B cell (primary cell): Measurements from ENCODE around the gene IFNA13. TPM values are rescaled to one million over a fixed set of nuclear protein-coding genes. Genes with fewer than 3 reads are reported as not detected.

Source experiments
- ATAC-seq: fragments of 200-7000 bp; cut with Tn5 transposase; one replicate; pipeline ENCODE4 v1.10.0; 2021; ENCODE audit warnings: low read depth, mild to moderate bottlenecking, moderate number of reproducible peaks, moderate library complexity
- CTCF ChIA-PET: fragments of 350-600 bp; sonication (Branson Sonifier 250); formaldehyde crosslinking; loops from one replicate; lab custom pipeline; 2021; ENCODE audit warnings: antibody characterized with exemption, inconsistent platforms; lab: Charles Lee
- POLR2A ChIA-PET: fragments of 350-600 bp; sonication (Branson Sonifier 250); formaldehyde crosslinking; loops from one replicate; lab custom pipeline; 2021; ENCODE audit warnings: antibody characterized with exemption; lab: Charles Lee
- DNase-seq: peaks from one replicate; pipeline ENCODE4 v3.0.0; 2013
- H2AFZ ChIP-seq: 2 replicates; pipeline ENCODE4 v1.6.1; 2012; ENCODE audit warnings: mild to moderate bottlenecking, low read depth, low read length; ENCODE audit not compliant: insufficient read depth, poor library complexity, severe bottlenecking
- H3K27ac ChIP-seq, 2 donors: 1 replicate in 1 of 2; 2 replicates in 1 of 2; pipeline ENCODE4 v1.5.1; 2012 to 2013; ENCODE audit warnings: low read length in 2 of 2, mild to moderate bottlenecking in 2 of 2, moderate library complexity in 1 of 2
- H3K27me3 ChIP-seq, 4 experiments: fragments of 200-600 bp in 1 of 4; sonication (generic) in 1 of 4; replicated peaks in 1 of 4; 1 replicate in 2 of 4; 2 replicates in 2 of 4; pipeline versions ENCODE4 v1.6.1 to v1.7.0; 2013 to 2016; ENCODE audit warnings: low read length in 3 of 4, mild to moderate bottlenecking in 2 of 4, mixed read lengths in 1 of 4, moderate library complexity in 1 of 4; ENCODE audit not compliant: insufficient read depth in 4 of 4, control insufficient read depth in 3 of 4; ENCODE audit errors: control extremely low read depth in 1 of 4
- H3K36me3 ChIP-seq, 2 experiments: replicated peaks in 1 of 2; 1 replicate in 1 of 2; 2 replicates in 1 of 2; pipeline versions ENCODE4 v1.6.1 to v1.7.1; 2013; ENCODE audit warnings: low read length in 1 of 2; ENCODE audit not compliant: insufficient read depth in 2 of 2, control insufficient read depth in 1 of 2; ENCODE audit errors: control extremely low read depth in 1 of 2, extremely low read depth in 1 of 2
- H3K4me1 ChIP-seq, 2 donors: fragments of 200-600 bp in 1 of 2; sonication (generic) in 1 of 2; 1 replicate in 1 of 2; 2 replicates in 1 of 2; pipeline versions ENCODE4 v1.5.1 to v1.6.1; 2013 to 2017; ENCODE audit warnings: low read length in 2 of 2; ENCODE audit not compliant: control insufficient read depth in 2 of 2, insufficient read depth in 2 of 2
- H3K4me2 ChIP-seq: replicated peaks from 2 replicates; pipeline ENCODE3; 2012; ENCODE audit warnings: mild to moderate bottlenecking, low read depth, low read length; ENCODE audit not compliant: poor library complexity, severe bottlenecking
- H3K4me3 ChIP-seq, 5 experiments: fragments of 200-600 bp in 1 of 5; sonication (generic) in 1 of 5; 1 replicate in 3 of 5; 2 replicates in 2 of 5; pipeline versions ENCODE4 v1.5.1 to v1.7.0; 2011 to 2016; ENCODE audit warnings: low read length in 4 of 5, mild to moderate bottlenecking in 4 of 5, low read depth in 2 of 5, control low read depth in 1 of 5, moderate library complexity in 1 of 5; ENCODE audit not compliant: insufficient read depth in 1 of 5; ENCODE audit errors: control extremely low read depth in 1 of 5, extremely low read depth in 1 of 5
- H3K79me2 ChIP-seq: fragments of 200-600 bp; sonication (generic); one replicate; pipeline ENCODE4 v1.6.0; 2016; ENCODE audit warnings: low read length; ENCODE audit not compliant: control insufficient read depth, insufficient read depth
- H3K9ac ChIP-seq: fragments of 200-600 bp; sonication (generic); 2 replicates; pipeline ENCODE4 v1.6.1; 2017; ENCODE audit warnings: mild to moderate bottlenecking, low read length, moderate library complexity
- H3K9me3 ChIP-seq, 3 donors: one replicate each; pipeline versions ENCODE4 v1.6.1 to v1.7.1; 2013; ENCODE audit warnings: low read length in 2 of 3; ENCODE audit not compliant: control insufficient read depth in 2 of 3, insufficient read depth in 1 of 3; ENCODE audit errors: control extremely low read depth in 1 of 3
- H4K20me1 ChIP-seq: 2 replicates; pipeline ENCODE4 v1.6.0; 2012; ENCODE audit warnings: mild to moderate bottlenecking, low read length; ENCODE audit not compliant: insufficient read depth, control insufficient read depth, poor library complexity, severe bottlenecking
- H3K27ac Mint-ChIP-seq: one replicate; pipeline ENCODE4 v1.8.0; 2021; ENCODE audit warnings: mixed read lengths
- H3K27me3 Mint-ChIP-seq: one replicate; pipeline ENCODE4 v1.8.0; 2021; ENCODE audit warnings: mixed read lengths
- H3K4me1 Mint-ChIP-seq: one replicate; pipeline ENCODE4 v1.8.0; 2021; ENCODE audit warnings: mixed read lengths
- H3K4me3 Mint-ChIP-seq: one replicate; pipeline ENCODE4 v1.8.0; 2021; ENCODE audit warnings: mixed read lengths
- H3K9me3 Mint-ChIP-seq: one replicate; pipeline ENCODE4 v1.8.0; 2022; ENCODE audit warnings: mixed read lengths; ENCODE audit not compliant: insufficient read depth
- EZH2 ChIP-seq: IDR thresholded peaks from 2 replicates; pipeline ENCODE4 v1.6.1; 2012; ENCODE audit warnings: borderline replicate concordance, low read depth, mild to moderate bottlenecking, moderate library complexity, low read length; ENCODE audit not compliant: insufficient read depth, poor library complexity, severe bottlenecking
- WGBS: methylation state at CpG from one replicate; pipeline ENCODE4 v1.1.5; 2013; ENCODE audit warnings: missing lambda C conversion rate; ENCODE audit not compliant: insufficient coverage; 5-methylcytosine and 5-hydroxymethylcytosine counted together
- intact Hi-C: fragments of 100-400 bp; cut with micrococcal nuclease; formaldehyde crosslinking; loops from one replicate; pipeline ENCODE4 v1.10.0; 2022
- polyA plus RNA-seq: library from polyadenylated mRNA; depleted of rRNA; stranded (reverse); fragments of >200 nt; gene quantifications from 2 replicates; pipeline ENCODE4 v1.2.3, GENCODE V29; 2012
- total RNA-seq, 2 donors: library from RNA; stranded (reverse); fragments of 120-200 nt in 1 of 2; gene quantifications; 1 replicate in 1 of 2; 2 replicates in 1 of 2; pipeline versions ENCODE4 v1.2.3 to v1.2.4, GENCODE V29; 2013 to 2022
- TF ChIP-seq, protein P1 (sequence below): fragments of 200-600 bp; IDR thresholded peaks from one replicate; pipeline ENCODE4 v1.8.0; 2022; ENCODE audit warnings: antibody characterized with exemption, mild to moderate bottlenecking

Gene IFNA13
- total and polyA plus RNA-seq, 2 donors (not counting 1 experiment from before 2014, with no cell fraction given) = not detected

DNA sequence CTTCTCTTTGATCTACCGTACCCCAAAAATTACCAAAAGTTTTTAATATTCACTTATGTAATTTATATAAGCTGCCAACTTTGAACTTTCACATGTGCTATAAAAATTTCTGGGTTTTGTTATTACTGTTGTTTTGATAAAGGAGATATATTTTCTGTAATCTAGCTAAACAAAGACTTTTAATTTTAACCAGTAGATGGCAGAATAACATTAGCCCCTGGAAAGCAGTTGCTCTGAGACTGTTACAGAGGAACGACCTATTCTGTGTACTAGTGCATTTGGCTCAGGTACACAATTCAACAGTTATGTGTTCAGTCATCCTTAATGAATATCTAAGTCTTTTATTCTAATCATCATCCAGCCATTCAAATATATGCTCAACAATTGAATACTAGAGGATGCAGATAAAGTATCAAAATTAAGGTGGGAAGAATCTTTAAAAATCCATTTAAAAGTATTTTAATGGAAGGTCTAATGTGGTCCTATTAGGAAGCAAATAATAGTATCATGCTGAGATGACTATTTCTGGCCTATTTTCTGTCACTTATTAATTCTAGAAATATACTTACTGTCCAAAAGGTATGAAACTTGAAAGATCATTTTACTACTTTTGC is 41.2 kb downstream of the IFNA13 start:
- CTCF ChIA-PET = interaction anchor here (0.6 to 6.7 kb wide), 37 partner anchors 8 to 464 kb away, joined by 3 to 159 read pairs (median 5); partner anchors contain the start of genes IFNA2 and KLHL9
- Mint-ChIP-seq H3K9me3 (no peaks in the 10 kb centered on the region), H3K4me3 (no peak overlapping the region), H3K27ac (no peak overlapping the region), H3K4me1 (peaks cover 26% of the 10 kb centered on the region), H3K27me3 (no peaks in the 10 kb centered on the region)
- DNase-seq (peak; percentile 70), ATAC-seq (peak; percentile 80)
- no peak overlapping the region for H2AFZ ChIP-seq
- H3K36me3 ChIP-seq = peaks cover 0 to 14% of the 10 kb centered on the region in 2 experiments
- no peak for TF ChIP-seq EZH2
- TF ChIP-seq, protein P1, sequence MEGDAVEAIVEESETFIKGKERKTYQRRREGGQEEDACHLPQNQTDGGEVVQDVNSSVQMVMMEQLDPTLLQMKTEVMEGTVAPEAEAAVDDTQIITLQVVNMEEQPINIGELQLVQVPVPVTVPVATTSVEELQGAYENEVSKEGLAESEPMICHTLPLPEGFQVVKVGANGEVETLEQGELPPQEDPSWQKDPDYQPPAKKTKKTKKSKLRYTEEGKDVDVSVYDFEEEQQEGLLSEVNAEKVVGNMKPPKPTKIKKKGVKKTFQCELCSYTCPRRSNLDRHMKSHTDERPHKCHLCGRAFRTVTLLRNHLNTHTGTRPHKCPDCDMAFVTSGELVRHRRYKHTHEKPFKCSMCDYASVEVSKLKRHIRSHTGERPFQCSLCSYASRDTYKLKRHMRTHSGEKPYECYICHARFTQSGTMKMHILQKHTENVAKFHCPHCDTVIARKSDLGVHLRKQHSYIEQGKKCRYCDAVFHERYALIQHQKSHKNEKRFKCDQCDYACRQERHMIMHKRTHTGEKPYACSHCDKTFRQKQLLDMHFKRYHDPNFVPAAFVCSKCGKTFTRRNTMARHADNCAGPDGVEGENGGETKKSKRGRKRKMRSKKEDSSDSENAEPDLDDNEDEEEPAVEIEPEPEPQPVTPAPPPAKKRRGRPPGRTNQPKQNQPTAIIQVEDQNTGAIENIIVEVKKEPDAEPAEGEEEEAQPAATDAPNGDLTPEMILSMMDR = peak; percentile 90
- intact Hi-C loops = loop anchor here (1.0 kb wide), 5 partner anchors 9 to 463 kb away; partner anchors contain the start of gene KLHL9
- H3K79me2 ChIP-seq = peaks cover 19% of the 10 kb centered on the region
- POLR2A ChIA-PET = no interaction called here
- H3K27me3 ChIP-seq = no peaks in the 10 kb centered on the region
- H4K20me1 ChIP-seq = peaks cover 34% of the 10 kb centered on the region
- H3K4me3 ChIP-seq = no peak overlapping the region
- peaks cover 2 to 3% of the 10 kb centered on the region in 2 donors for H3K4me1 ChIP-seq
- H3K4me2 ChIP-seq = no peak overlapping the region
- no peak overlapping the region for H3K9ac ChIP-seq
- WGBS = no CpG with 5 or more reads among the region's 2 CpGs
- H3K27ac ChIP-seq = no peak overlapping the region
- H3K9me3 ChIP-seq = no peaks in the 10 kb centered on the region

- no peak overlapping the region for H3K27ac ChIP-seq
- H3K36me3 ChIP-seq = peaks cover 0 to 11% of the 10 kb centered on the region in 2 experiments
- no peaks in the 10 kb centered on the region for H3K9me3 Mint-ChIP-seq
- H3K4me3 ChIP-seq = no peak overlapping the region
- ChIA-PET CTCF (interaction anchor here (0.8 to 10.2 kb wide), 6 partner anchors 9 to 464 kb away, joined by 3 to 159 read pairs (median 14); no protein-coding TSS in a partner anchor), POLR2A (no interaction called here)
- no peaks in the 10 kb centered on the region for H3K4me1 ChIP-seq
- TF ChIP-seq, protein P1 = no peak
- TF ChIP-seq EZH2 = no peak
- no peaks in the 10 kb centered on the region for H3K27me3 Mint-ChIP-seq
- no peaks in the 10 kb centered on the region for H3K27me3 ChIP-seq
- DNase-seq = no peak
- peaks cover 10% of the 10 kb centered on the region for H3K4me1 Mint-ChIP-seq
- no peak overlapping the region for H3K4me3 Mint-ChIP-seq
- H3K9ac ChIP-seq = no peak overlapping the region
- 100% methylated on average over 3 of the region's 4 CpGs for WGBS
- H3K27ac Mint-ChIP-seq = no peak overlapping the region
- H3K9me3 ChIP-seq = no peaks in the 10 kb centered on the region
- peaks cover 23% of the 10 kb centered on the region for H4K20me1 ChIP-seq
- no peak for ATAC-seq
- H3K4me2 ChIP-seq = no peak overlapping the region
- intact Hi-C loops = no loop called here
- H3K79me2 ChIP-seq = peaks cover 5% of the 10 kb centered on the region
- H2AFZ ChIP-seq = no peak overlapping the region
Measured at GRCh38 chr9:21324047-21324446, 43.8 kb downstream of the IFNA13 start.
